ENCODE measurements around the gene SLC44A4. TPM values are rescaled to one million over a fixed set of nuclear protein-coding genes. Genes with fewer than 3 reads are reported as not detected.

SLC44A4 gene
- total and polyA plus RNA-seq, 9 of the 15 experiments (the other 6 are each of a cell fraction or from before 2014, with no cell fraction given), result 7.9 to 18.6 (median 11.2) TPM

- peak; percentile 96; the same call in 1 of the 2 replicates for TF ChIP-seq HDAC6 (IDR thresholded peaks at IDR 0.05; ENCODE audit: low read depth, low read length)
- no peak; the same call in 1 of the 2 replicates for TF ChIP-seq TGIF2 (CRISPR knock-in tag; IDR thresholded peaks at IDR 0.05)
- TF ChIP-seq NR3C1 (CRISPR knock-in tag; IDR thresholded peaks at IDR 0.05), result no peak
- TF ChIP-seq POLR2AphosphoS2 (IDR thresholded peaks at IDR 0.05; ENCODE audit: low read length), result peak; percentile 97
- TF ChIP-seq CAMTA2 (CRISPR knock-in tag; conservative IDR thresholded peaks at IDR 0.05), result peak; percentile 66; the same call in 1 of the 2 replicates
- no peak for TF ChIP-seq SRSF1 (IDR thresholded peaks at IDR 0.05; ENCODE audit: low read depth, low read length)
- TF ChIP-seq GATAD2A (IDR thresholded peaks at IDR 0.05), result peak; percentile 95
- TF ChIP-seq CXXC5 (CRISPR knock-in tag; IDR thresholded peaks at IDR 0.05), result peak; percentile 72
- peak; percentile 100 for TF ChIP-seq MTA3 (IDR thresholded peaks at IDR 0.05; ENCODE audit: borderline replicate concordance)
- TF ChIP-seq GTF2E2 (tag; IDR thresholded peaks at IDR 0.05), result peak; percentile 95
- no peak for TF ChIP-seq ZNF785 (CRISPR knock-in tag; IDR thresholded peaks at IDR 0.05)
- TF ChIP-seq NCOA6 (IDR thresholded peaks at IDR 0.05), result no peak
- peak; percentile 41 for TF ChIP-seq BHLHE40 (IDR thresholded peaks at IDR 0.05; ENCODE audit: low read length)
- no peak for TF ChIP-seq IFI16 (CRISPR knock-in tag; IDR thresholded peaks at IDR 0.05)
- TF ChIP-seq CREB3L1 (IDR thresholded peaks at IDR 0.05; ENCODE audit: borderline replicate concordance, low read depth), result peak; percentile 77; the same call in 1 of the 2 replicates
- peak; percentile 91 for TF ChIP-seq CCNT2 (IDR thresholded peaks at IDR 0.05; ENCODE audit: borderline replicate concordance, extremely low read depth, insufficient read length, low read depth, low read length)
- TF ChIP-seq NUFIP1 (IDR thresholded peaks at IDR 0.05; ENCODE audit: partially characterized antibody), result no peak
- TF ChIP-seq LARP7 (IDR thresholded peaks at IDR 0.05), result peak; percentile 71; the same call in 1 of the 2 replicates
- peak; percentile 85 to 87 for TF ChIP-seq NRF1 (conservative IDR thresholded peaks at IDR 0.05 in 1 of 2, IDR thresholded peaks at IDR 0.05 in 1 of 2)
- peak; percentile 94 for TF ChIP-seq RBM39 (optimal IDR thresholded peaks at IDR 0.05; ENCODE audit: low read depth, low read length)
- TF ChIP-seq TARDBP (IDR thresholded peaks at IDR 0.05), result no peak
- TF ChIP-seq, protein P1, sequence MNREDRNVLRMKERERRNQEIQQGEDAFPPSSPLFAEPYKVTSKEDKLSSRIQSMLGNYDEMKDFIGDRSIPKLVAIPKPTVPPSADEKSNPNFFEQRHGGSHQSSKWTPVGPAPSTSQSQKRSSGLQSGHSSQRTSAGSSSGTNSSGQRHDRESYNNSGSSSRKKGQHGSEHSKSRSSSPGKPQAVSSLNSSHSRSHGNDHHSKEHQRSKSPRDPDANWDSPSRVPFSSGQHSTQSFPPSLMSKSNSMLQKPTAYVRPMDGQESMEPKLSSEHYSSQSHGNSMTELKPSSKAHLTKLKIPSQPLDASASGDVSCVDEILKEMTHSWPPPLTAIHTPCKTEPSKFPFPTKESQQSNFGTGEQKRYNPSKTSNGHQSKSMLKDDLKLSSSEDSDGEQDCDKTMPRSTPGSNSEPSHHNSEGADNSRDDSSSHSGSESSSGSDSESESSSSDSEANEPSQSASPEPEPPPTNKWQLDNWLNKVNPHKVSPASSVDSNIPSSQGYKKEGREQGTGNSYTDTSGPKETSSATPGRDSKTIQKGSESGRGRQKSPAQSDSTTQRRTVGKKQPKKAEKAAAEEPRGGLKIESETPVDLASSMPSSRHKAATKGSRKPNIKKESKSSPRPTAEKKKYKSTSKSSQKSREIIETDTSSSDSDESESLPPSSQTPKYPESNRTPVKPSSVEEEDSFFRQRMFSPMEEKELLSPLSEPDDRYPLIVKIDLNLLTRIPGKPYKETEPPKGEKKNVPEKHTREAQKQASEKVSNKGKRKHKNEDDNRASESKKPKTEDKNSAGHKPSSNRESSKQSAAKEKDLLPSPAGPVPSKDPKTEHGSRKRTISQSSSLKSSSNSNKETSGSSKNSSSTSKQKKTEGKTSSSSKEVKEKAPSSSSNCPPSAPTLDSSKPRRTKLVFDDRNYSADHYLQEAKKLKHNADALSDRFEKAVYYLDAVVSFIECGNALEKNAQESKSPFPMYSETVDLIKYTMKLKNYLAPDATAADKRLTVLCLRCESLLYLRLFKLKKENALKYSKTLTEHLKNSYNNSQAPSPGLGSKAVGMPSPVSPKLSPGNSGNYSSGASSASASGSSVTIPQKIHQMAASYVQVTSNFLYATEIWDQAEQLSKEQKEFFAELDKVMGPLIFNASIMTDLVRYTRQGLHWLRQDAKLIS (CRISPR knock-in tag; IDR thresholded peaks at IDR 0.05), result peak; percentile 98
- TF ChIP-seq, protein P2, sequence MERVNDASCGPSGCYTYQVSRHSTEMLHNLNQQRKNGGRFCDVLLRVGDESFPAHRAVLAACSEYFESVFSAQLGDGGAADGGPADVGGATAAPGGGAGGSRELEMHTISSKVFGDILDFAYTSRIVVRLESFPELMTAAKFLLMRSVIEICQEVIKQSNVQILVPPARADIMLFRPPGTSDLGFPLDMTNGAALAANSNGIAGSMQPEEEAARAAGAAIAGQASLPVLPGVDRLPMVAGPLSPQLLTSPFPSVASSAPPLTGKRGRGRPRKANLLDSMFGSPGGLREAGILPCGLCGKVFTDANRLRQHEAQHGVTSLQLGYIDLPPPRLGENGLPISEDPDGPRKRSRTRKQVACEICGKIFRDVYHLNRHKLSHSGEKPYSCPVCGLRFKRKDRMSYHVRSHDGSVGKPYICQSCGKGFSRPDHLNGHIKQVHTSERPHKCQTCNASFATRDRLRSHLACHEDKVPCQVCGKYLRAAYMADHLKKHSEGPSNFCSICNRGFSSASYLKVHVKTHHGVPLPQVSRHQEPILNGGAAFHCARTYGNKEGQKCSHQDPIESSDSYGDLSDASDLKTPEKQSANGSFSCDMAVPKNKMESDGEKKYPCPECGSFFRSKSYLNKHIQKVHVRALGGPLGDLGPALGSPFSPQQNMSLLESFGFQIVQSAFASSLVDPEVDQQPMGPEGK (CRISPR knock-in tag; IDR thresholded peaks at IDR 0.05; ENCODE audit: borderline replicate concordance), result no peak
Measured at GRCh38 chr6:31815025-31815838, 63.6 kb downstream of the SLC44A4 start, which contains the start of the genes HSPA1A and HSPA1L (continued).
